Gastrocnemius medialis (tissue), 4 donors: ENCODE results near the gene PCID2.

ENCODE experiments used
- CTCF ChIP-seq, 5 experiments: fragments of 450-650 bp in 3 of 5; fragments of 200-600 bp in 2 of 5; sonication (generic) in 2 of 5; IDR thresholded peaks in 4 of 5; conservative IDR thresholded peaks in 1 of 5; 1 replicate in 4 of 5; 2 replicates in 1 of 5; pipeline ENCODE4 v1.5.1; 2016 to 2019; ENCODE audit warnings: antibody characterized with exemption in 5 of 5, mild to moderate bottlenecking in 3 of 5, moderate library complexity in 3 of 5
- POLR2A ChIP-seq, 2 donors: fragments of 450-650 bp; IDR thresholded peaks; one replicate each; pipeline ENCODE4 v1.6.1; 2017; ENCODE audit warnings: antibody characterized with exemption in 2 of 2, mild to moderate bottlenecking in 2 of 2, moderate library complexity in 2 of 2

GRCh38 chr13:113155201-113155600 is 53.3 kb downstream of the PCID2 start:
- TF ChIP-seq POLR2A (IDR thresholded peaks at IDR 0.05), result no peak
- TF ChIP-seq CTCF (IDR thresholded peaks at IDR 0.05 in 4 of 5, conservative IDR thresholded peaks at IDR 0.05 in 1 of 5), result no peak
